Panc1 (cell line): ENCODE data around the gene TNFSF4.

Experiments
- CTCF ChIP-seq: fragments of 450-650 bp; IDR thresholded peaks from 2 replicates; pipeline ENCODE4 v1.5.1; 2017; ENCODE audit warnings: mild to moderate bottlenecking
- POLR2AphosphoS5 ChIP-seq: IDR thresholded peaks from 2 replicates; pipeline ENCODE4 v1.6.1; 2012; ENCODE audit warnings: mild to moderate bottlenecking, low read depth, low read length, moderate library complexity
- SIN3A ChIP-seq: IDR thresholded peaks from 2 replicates; pipeline ENCODE4 v1.6.1; 2012; ENCODE audit warnings: low read depth, mild to moderate bottlenecking, low read length, moderate library complexity, borderline replicate concordance; ENCODE audit not compliant: insufficient read depth
- TCF7L2 ChIP-seq: IDR thresholded peaks from 2 replicates; pipeline ENCODE4 v1.6.1; 2011; ENCODE audit warnings: mild to moderate bottlenecking, low read depth, low read length, inconsistent platforms
- TF ChIP-seq, protein P1 (sequence below), 2 experiments: IDR thresholded peaks; 2 replicates each; pipeline ENCODE4 v1.6.1; 2011 to 2012; ENCODE audit warnings: low read depth in 2 of 2, control low read depth in 1 of 2, low read length in 1 of 2, mild to moderate bottlenecking in 1 of 2, moderate library complexity in 1 of 2; ENCODE audit not compliant: insufficient read depth in 1 of 2

GRCh38 chr1:173168941-173169340 lies 38.2 kb downstream of the TNFSF4 start:
- TF ChIP-seq CTCF (no peak), POLR2AphosphoS5 (no peak), TCF7L2 (no peak), SIN3A (no peak)
- TF ChIP-seq, protein P1, sequence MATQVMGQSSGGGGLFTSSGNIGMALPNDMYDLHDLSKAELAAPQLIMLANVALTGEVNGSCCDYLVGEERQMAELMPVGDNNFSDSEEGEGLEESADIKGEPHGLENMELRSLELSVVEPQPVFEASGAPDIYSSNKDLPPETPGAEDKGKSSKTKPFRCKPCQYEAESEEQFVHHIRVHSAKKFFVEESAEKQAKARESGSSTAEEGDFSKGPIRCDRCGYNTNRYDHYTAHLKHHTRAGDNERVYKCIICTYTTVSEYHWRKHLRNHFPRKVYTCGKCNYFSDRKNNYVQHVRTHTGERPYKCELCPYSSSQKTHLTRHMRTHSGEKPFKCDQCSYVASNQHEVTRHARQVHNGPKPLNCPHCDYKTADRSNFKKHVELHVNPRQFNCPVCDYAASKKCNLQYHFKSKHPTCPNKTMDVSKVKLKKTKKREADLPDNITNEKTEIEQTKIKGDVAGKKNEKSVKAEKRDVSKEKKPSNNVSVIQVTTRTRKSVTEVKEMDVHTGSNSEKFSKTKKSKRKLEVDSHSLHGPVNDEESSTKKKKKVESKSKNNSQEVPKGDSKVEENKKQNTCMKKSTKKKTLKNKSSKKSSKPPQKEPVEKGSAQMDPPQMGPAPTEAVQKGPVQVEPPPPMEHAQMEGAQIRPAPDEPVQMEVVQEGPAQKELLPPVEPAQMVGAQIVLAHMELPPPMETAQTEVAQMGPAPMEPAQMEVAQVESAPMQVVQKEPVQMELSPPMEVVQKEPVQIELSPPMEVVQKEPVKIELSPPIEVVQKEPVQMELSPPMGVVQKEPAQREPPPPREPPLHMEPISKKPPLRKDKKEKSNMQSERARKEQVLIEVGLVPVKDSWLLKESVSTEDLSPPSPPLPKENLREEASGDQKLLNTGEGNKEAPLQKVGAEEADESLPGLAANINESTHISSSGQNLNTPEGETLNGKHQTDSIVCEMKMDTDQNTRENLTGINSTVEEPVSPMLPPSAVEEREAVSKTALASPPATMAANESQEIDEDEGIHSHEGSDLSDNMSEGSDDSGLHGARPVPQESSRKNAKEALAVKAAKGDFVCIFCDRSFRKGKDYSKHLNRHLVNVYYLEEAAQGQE (IDR thresholded peaks at IDR 0.05; ENCODE audit: insufficient read depth in 1 of 2, low read depth in 2 of 2, low read length in 1 of 2): no peak
